ENCODE results near the gene CD177.
"Not testable (repeated sequence)": the region's sequence is repeated elsewhere in the genome, so short reads cannot be mapped to it uniquely, and the experiment has no call there.

The CD177 gene

GRCh38 chr19:43353606-43354304 lies at the start of gene CD177:
CD177 (plus strand) TSS chr19:43353686; CDS start chr19:43353715, 29 bp downstream.
- DNase-seq (ENCODE audit: low spot score): no peak

- DNase-seq (ENCODE audit: low spot score): no peak
Measured at GRCh38 chr19:43305642-43306041, 47.8 kb upstream of the CD177 start.

- DNase-seq (ENCODE audit: low spot score): no peak
Measured at GRCh38 chr19:43306097-43306496, 47.4 kb upstream of the CD177 start.

- no peak for DNase-seq (ENCODE audit: low spot score)
Measured at GRCh38 chr19:43308244-43308815, 45.2 kb upstream of the CD177 start.

- DNase-seq (ENCODE audit: low spot score): no peak
Measured at GRCh38 chr19:43309466-43309865, 44.0 kb upstream of the CD177 start.

GRCh38 chr19:43310221-43310620 lies 43.3 kb upstream of the CD177 start:
- DNase-seq (ENCODE audit: low spot score): no peak

- no peak for DNase-seq (ENCODE audit: low spot score)
Measured at GRCh38 chr19:43311256-43311655, 42.2 kb upstream of the CD177 start.

GRCh38 chr19:43311706-43312105 lies 41.8 kb upstream of the CD177 start:
- DNase-seq (ENCODE audit: low spot score): no peak

GRCh38 chr19:43313711-43314495 lies 39.6 kb upstream of the CD177 start:
- no peak for DNase-seq (ENCODE audit: low spot score)

GRCh38 chr19:43315851-43316250 lies 37.6 kb upstream of the CD177 start:
- DNase-seq (ENCODE audit: low spot score): no peak

GRCh38 chr19:43316591-43317319 lies 36.7 kb upstream of the CD177 start:
- no peak for DNase-seq (ENCODE audit: low spot score)

GRCh38 chr19:43318203-43318602 lies 35.3 kb upstream of the CD177 start:
- DNase-seq (ENCODE audit: low spot score): no peak

- no peak for DNase-seq (ENCODE audit: low spot score)
Measured at GRCh38 chr19:43318796-43319314, 34.6 kb upstream of the CD177 start.

- DNase-seq (ENCODE audit: low spot score): no peak
Measured at GRCh38 chr19:43320546-43320945, 32.9 kb upstream of the CD177 start.

- not testable (repeated sequence) for DNase-seq (ENCODE audit: low spot score)
Measured at GRCh38 chr19:43326761-43327160, 26.7 kb upstream of the CD177 start.

- DNase-seq (ENCODE audit: low spot score): not testable (repeated sequence)
Measured at GRCh38 chr19:43328561-43328960, 24.9 kb upstream of the CD177 start.

- DNase-seq (ENCODE audit: low spot score): not testable (repeated sequence)
Measured at GRCh38 chr19:43329049-43329448, 24.4 kb upstream of the CD177 start.

- no peak for DNase-seq (ENCODE audit: low spot score)
Measured at GRCh38 chr19:43329989-43330388, 23.5 kb upstream of the CD177 start.

- no peak for DNase-seq (ENCODE audit: low spot score)
Measured at GRCh38 chr19:43330726-43331434, 22.6 kb upstream of the CD177 start.

- DNase-seq (ENCODE audit: low spot score): no peak
Measured at GRCh38 chr19:43331435-43332010, 22.0 kb upstream of the CD177 start.
